Esophagus muscularis mucosa (tissue), 4 donors: Measurements from ENCODE around the gene ZNF396. TPM values are rescaled to one million over a fixed set of nuclear protein-coding genes. Genes with fewer than 3 reads are reported as not detected.

Source experiments
- DNase-seq: peaks from one replicate; pipeline ENCODE4 v3.0.0-alpha.2; 2017; ENCODE audit errors: extremely low spot score
- H3K27ac ChIP-seq, 4 donors: fragments of 200-600 bp; sonication (generic); replicated peaks in 1 of 4; 1 replicate in 3 of 4; 2 replicates in 1 of 4; pipeline ENCODE4 v1.5.1; 2016 to 2019; ENCODE audit warnings: mild to moderate bottlenecking in 1 of 4
- H3K27me3 ChIP-seq, 4 donors: fragments of 200-600 bp; sonication (generic); one replicate each; pipeline versions ENCODE4 v1.5.1 to v1.6.0; 2016 to 2019
- H3K36me3 ChIP-seq, 4 donors: fragments of 200-600 bp; sonication (generic); one replicate each; pipeline ENCODE4 v1.5.1; 2016 to 2019
- H3K4me1 ChIP-seq, 4 donors: fragments of 200-600 bp; sonication (generic); one replicate each; pipeline ENCODE4 v1.5.1; 2016 to 2019
- H3K4me3 ChIP-seq, 4 donors: fragments of 200-600 bp; sonication (generic); 1 replicate in 2 of 4; 2 replicates in 2 of 4; pipeline ENCODE4 v1.5.1; 2016 to 2019; ENCODE audit warnings: mild to moderate bottlenecking in 4 of 4, moderate library complexity in 1 of 4
- H3K9me3 ChIP-seq, 4 donors: fragments of 200-600 bp; sonication (generic); 1 replicate in 3 of 4; 2 replicates in 1 of 4; pipeline ENCODE4 v1.5.1; 2016 to 2019
- CTCF ChIP-seq, 3 experiments: fragments of 200-600 bp in 2 of 3; fragments of 450-650 bp in 1 of 3; sonication (generic) in 2 of 3; IDR thresholded peaks; one replicate each; pipeline ENCODE4 v1.5.1; 2017 to 2019; ENCODE audit warnings: antibody characterized with exemption in 3 of 3, mild to moderate bottlenecking in 2 of 3, moderate library complexity in 1 of 3
- EP300 ChIP-seq: sonication (generic); formaldehyde crosslinking; IDR thresholded peaks from one replicate; pipeline ENCODE4 v1.6.1; 2017; ENCODE audit warnings: antibody characterized with exemption
- POLR2A ChIP-seq: fragments of 450-650 bp; IDR thresholded peaks from one replicate; pipeline ENCODE4 v1.6.1; 2017; ENCODE audit warnings: antibody characterized with exemption, moderate library complexity, mild to moderate bottlenecking, low read depth
- POLR2AphosphoS5 ChIP-seq, 2 donors: sonication (generic); formaldehyde crosslinking; IDR thresholded peaks; one replicate each; pipeline ENCODE4 v1.6.1; 2017; ENCODE audit warnings: antibody characterized with exemption in 2 of 2
- WGBS: methylation state at CpG from one replicate; pipeline ENCODE4 v1.1.5; 2018; 5-methylcytosine and 5-hydroxymethylcytosine counted together
- intact Hi-C: fragments of 100-400 bp; cut with DNase I; formaldehyde crosslinking; loops from one replicate; pipeline ENCODE4 v1.15.1; 2023
- total RNA-seq, 4 donors: library from RNA; depleted of rRNA; stranded (reverse); fragments of >200 nt; gene quantifications; one replicate each; pipeline versions ENCODE4 v1.1.0 to v1.2.1, GENCODE V29; 2016

Gene ZNF396
- total RNA-seq, 4 donors from 2014 or later = 0.99 to 2.5 (median 1.4) TPM

- intact Hi-C loops = loop anchor here (10.0 kb wide), 1 partner anchor 106 kb away; no protein-coding TSS in a partner anchor
- WGBS = 93% methylated on average over 4 of the region's 4 CpGs
- DNase-seq = no peak
Observed at GRCh38 chr18:35418610-35419009, 41.5 kb upstream of the ZNF396 start.

GRCh38 chr18:35417223-35417622 is 40.1 kb upstream of the ZNF396 start:
- DNase-seq = no peak
- H3K4me3 ChIP-seq = no peak overlapping the region
- intact Hi-C loops = loop anchor here (10.0 kb wide), 1 partner anchor 108 kb away; no protein-coding TSS in a partner anchor
- WGBS = 77% methylated on average over 1 of the region's 1 CpG
- TF ChIP-seq POLR2A (no peak), POLR2AphosphoS5 (IDR thresholded peaks at IDR 0.05) (no peak), CTCF (IDR thresholded peaks at IDR 0.05) (no peak), EP300 (no peak)
- H3K27me3 ChIP-seq = no peaks in the 10 kb centered on the region
- H3K9me3 ChIP-seq = peaks cover 0 to 25% (median 2%) of the 10 kb centered on the region in 4 donors
- no peak overlapping the region for H3K27ac ChIP-seq
- H3K4me1 ChIP-seq = peaks cover 0 to 14% (median 0%) of the 10 kb centered on the region in 4 donors
- H3K36me3 ChIP-seq = no peaks in the 10 kb centered on the region

More at GRCh38 chr18:35418610-35419009, 41.5 kb upstream of the ZNF396 start:
- TF ChIP-seq POLR2A (no peak), POLR2AphosphoS5 (IDR thresholded peaks at IDR 0.05) (no peak), EP300 (no peak), CTCF (IDR thresholded peaks at IDR 0.05) (no peak)
- no peaks in the 10 kb centered on the region for H3K36me3 ChIP-seq
- no peak overlapping the region for H3K27ac ChIP-seq
- H3K4me1 ChIP-seq = peaks cover 0 to 4% (median 0%) of the 10 kb centered on the region in 4 donors
- peaks cover 0 to 25% (median 2%) of the 10 kb centered on the region in 4 donors for H3K9me3 ChIP-seq
- no peak overlapping the region for H3K4me3 ChIP-seq
- H3K27me3 ChIP-seq = no peaks in the 10 kb centered on the region

- no peak overlapping the region for H3K27ac ChIP-seq
- no peaks in the 10 kb centered on the region for H3K27me3 ChIP-seq
- no peak overlapping the region for H3K4me3 ChIP-seq
- intact Hi-C loops = loop anchor here (10.0 kb wide), 1 partner anchor 109 kb away; no protein-coding TSS in a partner anchor
- H3K4me1 ChIP-seq = peaks cover 0 to 15% (median 0%) of the 10 kb centered on the region in 4 donors
- no peak for DNase-seq
- TF ChIP-seq CTCF (IDR thresholded peaks at IDR 0.05) (no peak), POLR2A (no peak), EP300 (no peak), POLR2AphosphoS5 (IDR thresholded peaks at IDR 0.05) (no peak)
- peaks cover 0 to 25% (median 2%) of the 10 kb centered on the region in 4 donors for H3K9me3 ChIP-seq
- no peaks in the 10 kb centered on the region for H3K36me3 ChIP-seq
- 36% methylated on average over 5 of the region's 5 CpGs for WGBS
Observed at GRCh38 chr18:35415511-35416073, 38.5 kb upstream of the ZNF396 start.

- no peak for DNase-seq
- Histone ChIP-seq H3K4me3 (no peak overlapping the region), H3K9me3 (peaks cover 0 to 13% (median 2%) of the 10 kb centered on the region in 4 donors), H3K27ac (no peak overlapping the region), H3K36me3 (no peaks in the 10 kb centered on the region), H3K4me1 (peaks cover 0 to 15% (median 4%) of the 10 kb centered on the region in 4 donors), H3K27me3 (no peaks in the 10 kb centered on the region)
- TF ChIP-seq EP300 = no peak
- TF ChIP-seq POLR2A = no peak
- TF ChIP-seq CTCF (IDR thresholded peaks at IDR 0.05) = no peak
- no peak for TF ChIP-seq POLR2AphosphoS5 (IDR thresholded peaks at IDR 0.05)
- WGBS = 81% methylated on average over 2 of the region's 2 CpGs
- intact Hi-C loops = loop anchor here (10.0 kb wide), 1 partner anchor 112 kb away; no protein-coding TSS in a partner anchor
Observed at GRCh38 chr18:35413163-35413511, 36.0 kb upstream of the ZNF396 start.
